Right renal pelvis (tissue), 4 donors: Measurements from ENCODE around the gene COQ9. TPM values are rescaled to one million over a fixed set of nuclear protein-coding genes. Genes with fewer than 3 reads are reported as not detected.

Experiments used
- DNase-seq, 4 donors: peaks; one replicate each; pipeline ENCODE4 v3.0.0-alpha.2; 2013; ENCODE audit warnings: low read depth in 4 of 4, low spot score in 3 of 4, missing footprints in 1 of 4
- polyA plus RNA-seq, 4 donors: library from polyadenylated mRNA; unstranded; fragments of 120-200 nt; gene quantifications; one replicate each; pipeline ENCODE4 v1.2.1, GENCODE V29; 2013; ENCODE audit not compliant: insufficient read length in 4 of 4

Gene COQ9
- polyA plus RNA-seq, 4 donors = 90.1 to 95.8 (median 91.5) TPM

DNA sequence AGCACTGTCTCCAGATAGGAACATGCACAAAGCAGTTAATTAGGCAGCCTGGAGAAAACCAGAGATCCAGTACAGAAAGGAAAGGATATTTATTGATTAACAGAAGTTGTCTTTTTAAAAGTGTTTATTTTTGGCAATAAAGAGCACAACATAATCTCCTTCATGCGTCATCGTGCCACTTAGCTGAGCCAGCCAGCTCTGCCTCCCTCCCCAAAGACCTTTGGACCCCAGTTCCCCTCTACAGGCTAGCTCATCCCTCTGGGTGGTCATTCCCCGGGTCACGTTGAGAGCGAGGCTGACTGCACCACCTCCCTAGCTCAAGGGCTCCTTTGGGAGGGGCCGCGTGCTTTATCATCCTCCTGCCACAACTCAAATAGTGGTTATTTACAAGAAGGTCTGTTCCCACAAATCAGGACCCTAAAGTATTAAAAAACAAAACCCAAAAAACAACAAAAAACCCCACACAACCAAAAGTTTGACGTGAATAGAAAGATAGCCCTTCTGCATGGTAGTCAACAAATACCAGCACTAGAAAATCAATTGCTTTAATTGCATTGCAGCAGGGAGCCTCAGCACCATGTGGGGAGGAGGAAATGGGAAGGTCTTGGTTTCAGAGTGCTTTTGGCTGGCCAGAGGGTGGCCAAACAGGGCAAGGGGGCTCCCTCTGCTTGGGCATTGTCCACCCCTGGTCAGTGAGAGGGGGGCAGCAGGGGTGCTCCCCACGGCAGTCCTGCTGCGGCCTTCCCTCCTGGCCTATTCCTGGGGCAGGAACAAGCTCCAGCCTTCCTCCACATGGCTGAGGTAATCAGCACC is 24.8 kb downstream of the COQ9 start:
- DNase-seq = no peak

DNA sequence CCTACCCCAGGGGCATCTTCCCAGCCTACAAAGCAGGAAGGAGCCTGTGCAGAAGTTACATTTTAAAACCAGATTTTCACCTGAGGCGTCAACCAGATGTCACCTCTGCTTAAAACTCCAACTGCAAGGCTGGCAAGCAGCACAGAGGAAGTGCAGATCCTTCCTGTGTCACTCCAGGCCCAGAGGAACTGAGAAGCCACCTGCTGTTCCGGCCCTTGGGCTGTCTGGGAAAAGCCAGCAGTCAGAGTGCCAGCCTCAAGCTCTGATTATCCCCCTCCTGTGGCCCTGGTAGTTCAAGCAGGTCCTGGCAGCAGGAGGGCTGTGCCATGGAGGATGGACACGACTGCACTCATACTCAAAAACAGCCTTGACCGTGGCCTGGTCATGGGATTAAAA is 25.4 kb downstream of the COQ9 start:
- DNase-seq = no peak

DNA sequence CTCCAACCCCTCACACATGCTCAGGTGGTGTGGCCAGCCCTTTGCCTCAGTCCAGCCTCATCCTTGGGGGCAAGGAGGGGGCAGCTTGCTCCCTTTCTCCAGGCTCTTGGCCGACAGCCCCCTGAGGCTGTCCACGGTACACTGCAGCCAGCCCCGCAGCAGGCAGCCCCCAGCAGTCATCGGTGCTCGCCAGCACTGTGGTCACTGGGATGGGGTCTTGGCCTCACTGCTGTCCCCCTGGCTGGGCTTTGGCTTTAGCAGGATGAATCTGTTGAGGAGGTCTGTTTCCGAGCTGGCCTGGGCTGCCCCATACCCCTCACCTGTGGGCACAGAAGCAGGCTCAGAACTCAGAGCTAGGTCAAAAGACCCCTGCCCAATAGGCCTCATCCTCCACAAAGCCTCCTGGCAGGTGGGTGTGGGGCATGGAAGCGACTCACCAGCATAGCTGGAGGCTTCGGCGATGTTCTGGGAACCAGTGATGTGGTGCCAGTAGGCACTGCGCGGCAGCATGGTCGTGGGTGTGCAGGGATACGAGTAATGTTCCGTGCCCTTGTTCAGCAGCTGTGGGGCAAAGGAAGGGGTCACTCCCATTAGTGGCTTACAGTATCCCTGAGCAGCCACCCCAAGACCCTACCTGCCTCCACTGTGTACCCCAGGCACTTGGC is 26.0 kb downstream of the COQ9 start:
- DNase-seq = no peak

DNA sequence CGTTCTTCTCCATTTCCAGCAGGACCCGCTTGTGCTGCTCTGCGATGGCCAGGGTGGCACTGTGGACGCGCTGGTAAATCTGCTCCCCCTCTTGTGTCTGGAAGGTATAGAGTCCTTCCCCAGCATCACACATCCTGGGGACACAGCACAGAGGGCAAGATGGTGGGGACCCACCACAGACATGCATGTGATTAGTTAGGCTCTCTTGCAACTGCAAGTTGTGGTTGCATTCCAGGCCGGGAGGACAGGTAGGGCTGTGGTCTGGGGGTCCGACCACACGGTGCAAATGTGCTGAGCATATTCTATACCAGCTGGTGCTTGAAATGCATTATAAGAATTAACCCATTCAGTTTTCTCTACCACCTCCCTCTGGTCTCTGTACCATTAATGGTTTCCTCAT is 26.6 kb downstream of the COQ9 start:
- no peak for DNase-seq

DNA sequence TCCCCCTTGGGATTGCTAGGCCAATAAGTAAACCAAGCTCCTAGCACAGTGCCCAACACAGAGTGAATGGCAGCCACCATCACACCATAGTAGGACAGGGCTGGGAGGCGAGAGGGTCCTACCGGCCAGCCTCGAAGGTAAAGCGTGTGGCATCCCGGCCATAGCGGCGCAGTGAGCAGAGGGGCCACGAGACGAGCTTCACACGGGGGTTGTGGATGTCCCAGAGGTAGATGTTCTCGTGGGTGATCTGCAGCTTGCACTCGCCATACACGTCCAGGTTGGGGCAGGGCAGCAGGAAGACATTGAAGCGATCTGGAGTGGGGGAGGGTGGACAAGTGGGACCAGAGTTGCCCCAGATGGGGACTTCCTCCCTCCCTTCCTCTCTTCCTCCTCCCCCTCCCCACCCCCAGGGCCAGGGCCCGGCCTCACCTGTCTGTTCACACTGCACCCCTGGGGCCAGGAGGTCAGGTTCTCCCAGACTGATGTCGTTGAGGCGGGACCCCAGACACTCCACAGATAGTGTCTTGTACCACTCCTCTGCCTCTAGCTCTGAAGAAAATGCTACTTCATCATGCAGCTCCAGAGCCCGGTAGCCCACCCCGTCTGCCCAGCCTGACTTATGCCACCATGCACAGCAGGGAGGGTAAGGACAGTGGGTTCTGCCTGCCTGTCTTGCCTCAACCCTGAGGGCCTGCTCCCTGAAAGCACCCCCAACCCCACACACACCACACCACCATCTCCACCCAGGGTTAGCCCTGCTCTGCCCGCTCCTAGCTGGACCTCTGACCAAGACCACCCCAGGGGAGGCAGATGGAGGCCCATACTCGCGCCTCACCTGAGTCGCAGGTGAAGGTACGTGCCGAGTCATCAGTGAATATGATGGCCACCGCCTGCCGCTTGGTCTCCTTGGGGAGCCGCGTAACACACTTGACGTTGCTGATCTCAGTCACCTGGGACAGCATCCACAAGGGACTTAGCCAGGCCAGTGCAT is 27.7 kb downstream of the COQ9 start:
- no peak for DNase-seq

DNA sequence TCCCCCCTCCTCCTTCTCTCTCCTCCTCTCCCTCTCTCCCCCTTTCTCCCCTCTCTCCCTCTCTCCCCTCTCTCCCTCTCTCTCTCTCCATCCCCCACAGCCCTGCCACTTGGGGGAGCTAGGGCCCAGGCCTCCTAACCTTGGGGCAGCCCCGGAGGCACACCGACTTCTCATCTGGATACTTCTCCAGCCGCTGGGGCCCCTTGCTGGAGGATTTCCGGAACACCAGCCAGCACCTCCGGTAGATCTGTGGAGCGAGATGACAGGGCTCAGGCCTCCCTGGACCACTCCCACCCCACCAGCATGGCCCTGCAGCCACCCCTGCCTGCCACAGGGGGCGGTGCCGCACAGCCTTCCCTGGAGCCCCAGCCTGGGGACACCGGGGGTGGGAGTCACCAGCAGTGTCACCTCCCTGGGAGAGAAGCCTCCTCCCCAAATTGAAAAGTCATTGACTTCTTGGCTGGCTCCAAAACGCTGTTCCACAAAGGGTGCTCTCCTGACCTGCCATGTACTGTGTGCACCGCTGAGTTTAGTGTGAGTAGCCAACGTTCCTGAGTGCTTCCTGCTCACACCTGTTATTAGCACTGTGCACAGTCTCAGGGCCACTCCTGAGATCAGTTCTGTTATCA is 28.5 kb downstream of the COQ9 start:
- DNase-seq = no peak

DNA sequence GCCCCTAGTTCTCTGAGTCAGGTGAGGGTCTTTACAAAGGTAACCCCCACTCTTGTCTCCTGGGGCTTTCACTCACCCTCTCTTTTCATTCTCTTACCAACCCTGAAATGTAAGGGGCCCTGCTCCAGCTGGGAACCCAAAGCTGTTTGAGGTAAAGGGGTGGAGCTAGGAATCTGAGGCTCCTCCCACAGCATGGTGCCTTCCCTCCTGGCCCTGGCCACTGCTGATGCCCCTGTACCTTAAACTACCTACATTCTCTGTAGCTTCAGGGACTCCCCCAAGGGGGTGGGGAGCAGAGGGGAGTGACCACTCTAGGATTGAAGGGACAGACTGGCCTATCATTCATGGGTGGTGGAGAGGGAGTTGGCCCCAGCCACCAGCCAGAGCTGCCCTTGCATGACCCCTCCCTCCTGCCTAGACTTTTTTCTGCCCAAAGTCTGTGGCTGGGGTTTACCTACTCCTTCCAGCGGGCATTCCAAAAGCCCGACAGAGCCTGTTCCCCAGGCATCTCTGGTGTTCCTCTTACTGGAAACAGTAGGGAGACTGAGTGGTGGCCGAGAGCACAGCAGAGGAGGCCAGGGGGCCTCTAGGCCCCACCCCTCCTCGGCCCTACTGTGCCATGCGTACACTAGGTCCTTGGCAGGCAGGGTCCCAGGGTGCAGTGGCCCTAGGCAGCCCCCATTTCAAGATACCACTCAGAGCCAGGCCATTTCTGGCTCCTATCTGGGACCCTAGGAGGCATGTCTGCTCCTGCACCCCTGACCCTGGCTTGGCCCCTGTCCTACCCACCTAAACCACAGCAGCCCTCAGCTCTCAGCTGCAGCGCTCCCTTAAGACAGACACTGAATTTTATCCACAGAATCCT is 29.5 kb downstream of the COQ9 start:
- no peak for DNase-seq

DNA sequence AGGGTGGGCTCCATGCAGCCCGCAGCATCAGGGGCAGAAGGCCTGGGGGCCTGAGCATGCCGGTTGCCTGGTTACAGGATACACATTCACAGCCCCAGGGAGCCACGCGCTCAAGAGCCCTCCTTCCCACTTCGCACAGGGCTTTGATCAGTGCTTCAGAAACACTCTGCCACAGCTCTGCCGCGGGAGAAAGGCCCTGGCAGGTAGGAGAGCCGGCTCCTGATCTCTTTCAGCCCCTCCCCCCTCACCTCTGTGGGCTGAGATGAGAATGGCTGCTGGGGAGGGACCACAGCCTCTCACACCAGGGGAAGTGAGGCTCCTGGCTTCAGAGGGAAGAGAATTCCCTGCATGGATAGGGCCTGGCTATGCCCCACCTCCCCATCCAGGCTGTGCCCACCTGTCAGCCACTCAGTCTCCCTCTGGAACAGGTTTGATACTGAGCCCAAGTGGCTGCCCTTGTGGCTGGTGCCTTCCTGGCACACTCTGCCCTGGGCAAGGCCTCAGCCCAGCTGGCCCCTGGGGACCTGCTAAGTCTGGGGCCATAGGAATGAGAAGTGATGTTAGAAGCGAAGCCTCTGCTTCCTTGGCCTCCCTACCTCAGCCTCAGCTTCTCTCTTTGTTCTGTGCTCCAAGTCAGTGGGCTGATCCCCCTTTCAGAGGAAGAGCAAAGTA is 30.4 kb downstream of the COQ9 start:
- no peak for DNase-seq

DNA sequence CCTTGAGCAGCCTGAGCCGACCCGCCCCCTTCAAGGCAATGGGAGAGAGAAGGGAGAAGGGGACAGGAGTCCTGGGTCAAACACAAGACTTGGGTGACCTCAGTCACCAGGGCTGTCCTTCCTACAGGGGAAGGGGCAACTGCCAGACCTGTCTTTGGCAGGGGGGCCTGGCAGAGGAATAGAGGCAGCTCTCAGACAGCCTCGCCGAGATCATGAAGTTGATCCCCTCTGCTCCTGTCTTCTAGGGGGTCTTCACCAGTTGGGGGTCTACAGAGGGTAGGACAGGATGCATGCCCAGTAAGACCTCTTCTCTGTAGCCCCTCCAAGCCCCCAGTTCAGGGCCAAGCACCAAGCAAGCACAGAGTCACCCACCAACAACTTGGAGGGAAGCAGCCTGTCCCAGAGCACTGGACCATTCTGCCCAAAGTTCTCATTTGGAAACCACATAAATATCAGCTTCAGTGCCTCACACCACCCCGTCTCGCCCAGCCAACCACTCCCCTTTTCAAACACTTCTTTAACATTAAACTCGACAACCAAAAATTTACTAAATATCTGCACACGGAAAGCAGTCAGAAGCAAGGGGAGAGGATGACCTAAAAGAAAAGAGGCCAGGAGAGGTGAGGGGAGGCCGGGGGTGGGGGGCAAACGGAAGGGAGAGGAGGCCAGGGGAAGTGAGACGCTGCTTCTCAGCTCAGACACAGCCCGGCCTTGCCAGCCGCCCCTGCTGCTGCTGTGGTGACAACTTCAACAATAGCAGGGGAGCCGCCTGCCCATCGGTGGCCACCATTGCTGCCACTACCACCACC is 31.3 kb downstream of the COQ9 start:
- DNase-seq = no peak

DNA sequence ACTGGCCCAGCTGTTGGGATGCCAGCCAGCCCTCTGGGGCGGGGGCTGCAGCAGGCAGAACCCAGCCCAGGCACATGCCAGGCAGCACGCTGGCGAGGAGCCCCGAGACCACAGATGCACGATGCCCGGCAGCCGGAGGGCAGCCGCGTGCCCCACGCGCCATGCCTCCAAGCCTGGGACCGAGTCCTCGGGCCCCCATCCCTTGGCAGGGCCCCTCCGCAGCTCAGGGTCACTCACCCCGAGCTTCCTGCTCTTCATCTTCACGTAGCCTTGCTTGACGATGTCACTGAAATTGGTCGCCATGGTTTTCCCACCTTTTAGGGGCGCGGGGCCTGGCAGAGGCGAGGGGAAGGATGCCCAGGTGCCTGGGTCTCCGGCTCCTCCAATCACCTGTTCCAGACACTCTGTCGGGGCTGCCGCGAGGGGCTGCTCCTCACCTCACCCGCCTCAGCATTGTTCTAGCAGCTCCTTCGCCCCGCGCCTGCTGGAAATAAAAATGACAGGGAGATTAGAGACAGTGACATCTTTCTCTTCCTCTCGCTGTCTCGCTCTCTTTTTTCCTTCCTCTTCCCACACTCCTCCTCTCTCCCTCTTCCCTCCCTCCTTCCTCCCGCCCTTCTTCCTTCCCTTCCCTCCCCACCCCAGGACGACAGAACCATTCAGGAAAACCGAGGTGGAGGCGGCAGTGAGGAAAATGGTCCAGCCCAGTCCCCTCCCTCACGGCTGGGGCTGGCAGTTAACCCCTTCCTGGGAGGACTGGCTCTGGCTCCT is 32.1 kb downstream of the COQ9 start:
- no peak for DNase-seq

DNA sequence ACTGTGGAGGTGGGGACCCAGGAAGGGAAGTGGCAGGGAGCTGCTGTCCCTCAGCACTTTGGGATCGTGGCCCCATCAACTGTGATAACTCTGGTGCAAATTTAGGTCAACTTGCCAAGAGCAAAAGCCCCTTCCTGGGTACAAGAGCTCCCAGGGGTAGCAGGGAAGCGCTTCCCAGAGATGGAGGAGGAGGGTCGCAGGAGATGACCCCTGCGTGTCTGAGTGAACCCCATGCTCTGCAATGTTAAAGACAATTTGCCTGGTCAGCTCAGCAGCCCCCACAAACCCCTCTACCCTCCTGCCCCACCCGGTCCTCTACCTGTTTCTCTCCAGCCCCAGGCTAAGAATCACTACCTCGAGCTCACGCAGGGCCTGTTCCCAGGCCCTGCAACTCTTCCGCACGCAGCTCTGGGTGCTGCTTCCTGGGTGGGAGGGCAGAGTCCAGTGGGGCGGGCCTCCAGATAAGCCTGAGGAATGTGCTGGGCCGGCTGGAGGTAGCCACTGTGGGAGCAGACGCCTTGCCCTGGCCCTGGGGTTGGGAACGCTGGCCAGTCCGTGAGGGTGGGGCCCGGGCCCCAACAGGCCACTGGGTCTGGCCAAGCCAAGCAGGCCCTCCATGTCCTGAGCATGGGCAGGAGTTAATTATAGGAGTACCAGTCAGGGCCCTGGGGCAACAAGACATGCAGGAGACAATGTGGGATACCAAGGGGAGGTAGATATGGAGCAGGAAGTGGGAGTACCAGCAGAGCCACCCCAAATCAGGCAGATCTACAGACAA is 32.9 kb downstream of the COQ9 start:
- DNase-seq = no peak

DNA sequence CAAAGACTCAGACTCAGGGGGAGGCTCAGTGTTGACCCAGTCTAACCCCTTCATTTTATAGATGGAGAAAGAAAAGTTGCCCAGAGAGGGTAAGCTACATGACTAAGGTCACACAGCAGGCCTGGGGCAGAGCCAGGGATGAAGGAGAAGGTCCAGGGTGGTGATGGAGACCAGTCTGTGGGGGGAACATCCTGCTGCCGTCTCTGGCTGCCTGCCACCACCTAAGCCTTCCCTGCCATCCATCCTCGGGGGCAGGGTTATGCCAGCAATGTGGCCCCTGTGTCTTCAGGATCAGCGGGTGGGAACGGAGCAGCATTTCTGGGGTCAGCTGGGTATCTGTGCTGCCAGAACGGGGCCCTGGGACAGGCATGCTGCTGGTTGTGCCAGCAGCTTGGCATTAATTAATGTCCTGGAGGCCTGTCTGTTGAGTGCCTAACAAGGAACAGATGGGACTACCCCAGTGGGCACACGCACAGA is 33.5 kb downstream of the COQ9 start:
- DNase-seq = no peak

DNA sequence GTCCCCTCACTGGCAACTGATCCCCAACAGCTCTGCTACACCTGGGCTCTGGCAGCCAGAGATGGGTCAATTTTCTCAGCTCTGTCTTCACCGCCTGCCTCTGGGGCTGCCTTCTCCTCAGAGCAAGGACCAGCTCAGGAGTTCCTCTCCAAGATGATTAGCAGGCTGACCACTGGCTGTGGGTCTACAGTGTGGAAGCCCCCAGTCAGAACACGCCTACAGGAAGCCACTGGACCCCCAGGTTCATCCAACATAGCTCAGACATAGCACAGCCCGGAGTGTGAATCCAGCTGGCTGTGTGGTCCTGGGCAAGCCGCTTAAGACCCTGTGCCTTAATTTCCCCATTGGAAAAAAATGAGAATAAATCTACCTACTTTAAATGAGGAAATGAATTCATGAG is 34.1 kb downstream of the COQ9 start:
- DNase-seq = no peak

DNA sequence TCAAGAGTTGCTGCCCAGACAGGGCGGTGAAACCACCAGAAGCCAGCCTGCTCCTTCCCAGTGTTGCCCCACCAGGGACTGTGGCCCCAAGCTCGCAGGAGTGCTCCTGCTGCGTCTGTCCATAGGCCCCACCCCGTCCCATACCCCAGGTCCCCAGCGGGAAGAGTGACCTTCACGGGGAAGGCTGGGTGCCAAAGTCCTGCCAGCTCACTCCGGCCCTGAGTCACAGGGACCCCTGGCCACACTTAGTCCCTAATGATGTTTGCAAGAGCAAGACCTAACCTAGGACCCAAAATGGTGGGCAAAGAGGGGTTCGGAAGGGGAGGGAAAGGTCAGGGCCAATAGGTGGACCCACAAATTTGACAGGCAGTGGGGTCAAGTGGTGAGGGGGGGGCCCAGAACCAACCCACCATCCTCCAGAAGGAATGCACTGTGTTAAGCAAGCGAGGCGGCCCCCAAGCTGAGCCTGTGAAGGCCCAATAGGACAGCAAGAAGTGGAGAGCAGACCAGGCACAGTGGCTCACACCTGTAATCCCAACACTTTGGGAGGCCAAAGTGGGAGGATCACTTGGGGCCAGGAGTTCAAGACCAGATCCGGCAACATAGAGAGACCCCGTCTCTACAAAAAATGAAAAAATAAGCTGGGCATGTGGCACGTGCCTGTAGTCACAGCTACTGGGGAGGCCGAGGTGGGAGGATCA is 35.7 kb downstream of the COQ9 start:
- DNase-seq = no peak

DNA sequence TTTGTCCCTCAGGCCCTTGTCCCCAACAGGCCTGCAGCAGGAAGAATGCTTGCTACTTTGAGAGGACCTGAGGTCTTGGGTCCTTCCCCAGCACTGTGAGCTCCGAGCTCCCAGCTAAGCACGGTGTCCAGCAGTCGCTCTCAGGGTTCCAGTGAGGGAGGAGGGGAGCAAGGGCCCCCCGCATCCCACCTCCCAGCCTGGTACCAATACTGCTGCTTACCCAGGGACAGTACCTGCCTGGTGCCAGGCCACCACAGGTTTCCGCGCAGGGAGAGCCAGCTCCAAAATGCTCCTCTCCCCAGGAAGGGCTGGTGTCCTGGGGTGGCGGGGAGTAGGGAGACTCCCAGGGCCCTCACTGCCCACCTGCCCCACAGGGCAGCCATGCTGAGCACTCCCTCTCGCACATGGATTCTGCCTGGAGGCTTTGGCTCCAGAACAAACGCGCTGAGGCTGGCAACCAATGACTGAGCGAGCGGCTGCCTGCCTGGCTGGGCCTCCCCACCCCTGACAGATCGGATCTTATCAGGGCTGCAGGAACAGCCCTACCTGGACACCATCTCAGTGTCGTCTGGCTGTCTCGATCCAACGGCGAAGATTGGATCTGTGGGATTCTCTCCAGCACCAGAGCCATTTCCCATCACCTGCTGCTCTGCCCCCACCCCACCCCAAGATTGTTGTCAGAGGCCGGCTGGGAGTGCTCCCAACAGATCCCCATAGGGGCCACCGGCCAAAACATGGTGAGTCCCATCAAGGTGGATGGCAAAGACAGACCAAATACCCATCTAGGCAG is 36.6 kb downstream of the COQ9 start:
- DNase-seq = no peak
